Measurements from ENCODE around the gene GSTM4.

DNA sequence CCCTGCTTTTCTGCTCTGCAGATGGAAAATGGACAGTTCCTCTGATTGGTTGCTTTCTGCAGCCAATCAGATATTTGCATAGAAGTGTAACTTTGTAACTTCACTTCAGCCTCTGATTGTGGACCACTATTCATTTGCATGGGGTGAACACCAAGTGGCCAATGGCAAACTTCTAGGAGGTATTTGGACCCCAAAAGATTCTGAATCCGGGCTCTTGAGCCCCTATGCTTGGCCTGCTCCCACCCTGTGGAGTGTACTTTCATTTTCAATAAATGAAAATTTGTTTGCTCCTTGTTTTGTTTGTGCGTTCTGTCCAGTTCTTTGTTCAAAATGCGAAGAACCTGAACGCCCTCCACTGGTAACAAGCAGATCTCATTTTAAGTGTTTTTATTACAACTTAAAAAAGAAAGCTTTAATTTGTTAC, 6.4 kb upstream of the GSTM4 start:
- TF ChIP-seq, protein P1, sequence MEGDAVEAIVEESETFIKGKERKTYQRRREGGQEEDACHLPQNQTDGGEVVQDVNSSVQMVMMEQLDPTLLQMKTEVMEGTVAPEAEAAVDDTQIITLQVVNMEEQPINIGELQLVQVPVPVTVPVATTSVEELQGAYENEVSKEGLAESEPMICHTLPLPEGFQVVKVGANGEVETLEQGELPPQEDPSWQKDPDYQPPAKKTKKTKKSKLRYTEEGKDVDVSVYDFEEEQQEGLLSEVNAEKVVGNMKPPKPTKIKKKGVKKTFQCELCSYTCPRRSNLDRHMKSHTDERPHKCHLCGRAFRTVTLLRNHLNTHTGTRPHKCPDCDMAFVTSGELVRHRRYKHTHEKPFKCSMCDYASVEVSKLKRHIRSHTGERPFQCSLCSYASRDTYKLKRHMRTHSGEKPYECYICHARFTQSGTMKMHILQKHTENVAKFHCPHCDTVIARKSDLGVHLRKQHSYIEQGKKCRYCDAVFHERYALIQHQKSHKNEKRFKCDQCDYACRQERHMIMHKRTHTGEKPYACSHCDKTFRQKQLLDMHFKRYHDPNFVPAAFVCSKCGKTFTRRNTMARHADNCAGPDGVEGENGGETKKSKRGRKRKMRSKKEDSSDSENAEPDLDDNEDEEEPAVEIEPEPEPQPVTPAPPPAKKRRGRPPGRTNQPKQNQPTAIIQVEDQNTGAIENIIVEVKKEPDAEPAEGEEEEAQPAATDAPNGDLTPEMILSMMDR (IDR thresholded peaks at IDR 0.05): peak in 4 of 7 experiments; percentile 7 to 31 (median 12)
- no peak for TF ChIP-seq POLR2A (IDR thresholded peaks at IDR 0.05)

Measured in body of pancreas (tissue), 4 donors.